HG02798 (cell line): ENCODE data around the gene TMEM100.

Experiments
- ATAC-seq: cut with Tn5 transposase; IDR thresholded peaks from one replicate; pipeline ENCODE4 v1.9.1; 2021; ENCODE audit warnings: mild to moderate bottlenecking; ENCODE audit not compliant: unreplicated experiment, poor library complexity

TMEM100 gene

GRCh38 chr17:55746466-55746865, 23.8 kb upstream of the TMEM100 start:
- ATAC-seq = no peak

- no peak for ATAC-seq
Observed at GRCh38 chr17:55745258-55745657, 22.6 kb upstream of the TMEM100 start.

- ATAC-seq = peak; percentile 32
Observed at GRCh38 chr17:55743103-55743679, 20.5 kb upstream of the TMEM100 start.

- ATAC-seq = peak; percentile 92
Observed at GRCh38 chr17:55742272-55743102, 19.8 kb upstream of the TMEM100 start.

GRCh38 chr17:55741356-55741700, 18.7 kb upstream of the TMEM100 start:
- no peak for ATAC-seq

DNA sequence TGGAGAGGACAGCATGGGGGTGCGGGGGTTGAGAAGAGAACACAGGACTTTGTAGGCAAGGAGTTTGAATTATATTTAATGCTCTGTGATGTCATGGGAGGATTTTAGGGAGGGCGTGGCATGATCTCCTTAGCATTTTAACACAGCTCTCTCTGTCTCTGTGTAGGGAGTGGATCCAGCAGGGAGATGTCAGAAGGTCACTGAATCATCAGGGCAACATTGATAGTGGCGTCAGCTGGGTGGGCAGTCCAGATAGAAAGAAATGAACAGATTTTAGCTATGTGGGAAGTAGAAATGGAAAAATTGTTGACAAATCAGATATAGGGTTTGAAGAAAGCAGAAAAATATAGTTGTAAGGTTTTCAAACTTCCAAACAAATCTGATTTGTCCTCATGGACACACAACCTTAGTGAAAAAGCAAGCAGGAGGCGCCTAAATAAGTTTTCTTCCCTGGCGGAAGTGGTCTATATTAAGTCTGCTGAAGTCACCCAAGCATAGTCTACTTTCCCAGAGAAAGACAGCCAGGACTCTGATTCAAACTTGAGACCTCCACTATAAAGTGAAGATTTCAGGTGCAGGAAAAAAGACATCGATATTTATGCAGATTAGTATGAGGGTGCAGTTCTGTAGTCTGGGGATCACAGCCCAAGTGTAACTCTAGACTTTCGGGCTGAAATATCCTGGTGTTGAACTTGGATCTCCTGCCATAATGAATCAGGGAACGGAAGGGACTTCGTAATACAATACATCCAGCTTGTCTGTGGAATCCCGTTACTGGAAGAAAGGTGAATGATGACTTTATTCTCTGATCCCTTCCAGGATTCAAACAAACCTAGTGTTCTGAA, 18.1 kb upstream of the TMEM100 start:
- no peak for ATAC-seq

DNA sequence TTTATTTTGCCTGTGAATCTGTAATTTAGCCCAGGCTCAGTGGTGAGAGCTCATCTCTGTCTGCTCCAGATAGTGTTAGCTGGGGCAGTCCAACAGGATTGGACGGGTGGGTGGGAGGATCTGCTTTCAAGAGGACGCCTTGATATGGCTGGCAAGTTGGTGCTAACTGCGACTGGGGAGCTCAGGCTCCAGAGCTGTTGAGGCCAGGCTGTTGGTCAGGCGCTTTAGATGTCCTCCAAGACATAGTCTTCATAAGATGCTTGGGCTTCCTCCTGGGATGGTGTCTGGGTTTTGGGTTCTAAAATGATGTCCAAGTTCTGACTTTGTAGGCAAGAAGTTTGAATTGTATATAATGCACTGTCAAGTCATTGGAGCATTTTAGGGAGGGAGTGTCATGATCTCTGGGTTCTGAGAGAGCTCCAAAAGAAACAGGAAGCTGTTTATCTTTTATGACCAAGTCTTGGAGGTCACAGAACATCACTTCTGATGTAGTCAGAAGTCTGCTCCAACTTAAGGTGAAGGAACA, 15.4 kb upstream of the TMEM100 start:
- ATAC-seq = no peak

- peak; percentile 65 for ATAC-seq
Observed at GRCh38 chr17:55735731-55736405, 13.2 kb upstream of the TMEM100 start.

- no peak for ATAC-seq
Observed at GRCh38 chr17:55734128-55734781, 11.6 kb upstream of the TMEM100 start.

- no peak for ATAC-seq
Observed at GRCh38 chr17:55731586-55732250, 9.1 kb upstream of the TMEM100 start.

- no peak for ATAC-seq
Observed at GRCh38 chr17:55730808-55731207, 8.1 kb upstream of the TMEM100 start.

GRCh38 chr17:55730380-55730779, 7.7 kb upstream of the TMEM100 start:
- ATAC-seq = no peak

DNA sequence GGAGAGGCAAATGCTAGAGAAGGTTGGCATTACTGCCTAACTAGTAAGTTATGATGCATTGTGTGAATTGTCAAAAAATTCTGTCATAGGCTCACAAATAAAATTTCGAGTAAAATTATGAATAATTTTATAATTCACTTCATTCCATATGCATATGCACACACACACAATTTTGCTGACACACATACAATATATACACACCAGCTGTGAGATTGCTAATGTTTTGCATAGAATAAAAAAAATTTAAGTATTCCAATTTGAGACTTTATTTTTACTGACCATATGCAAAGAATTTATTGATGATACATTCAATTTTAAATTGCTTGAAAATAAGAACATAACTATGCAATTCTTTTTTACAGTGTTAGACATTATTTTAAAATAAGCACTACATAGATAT, 6.8 kb upstream of the TMEM100 start:
- ATAC-seq = no peak

DNA sequence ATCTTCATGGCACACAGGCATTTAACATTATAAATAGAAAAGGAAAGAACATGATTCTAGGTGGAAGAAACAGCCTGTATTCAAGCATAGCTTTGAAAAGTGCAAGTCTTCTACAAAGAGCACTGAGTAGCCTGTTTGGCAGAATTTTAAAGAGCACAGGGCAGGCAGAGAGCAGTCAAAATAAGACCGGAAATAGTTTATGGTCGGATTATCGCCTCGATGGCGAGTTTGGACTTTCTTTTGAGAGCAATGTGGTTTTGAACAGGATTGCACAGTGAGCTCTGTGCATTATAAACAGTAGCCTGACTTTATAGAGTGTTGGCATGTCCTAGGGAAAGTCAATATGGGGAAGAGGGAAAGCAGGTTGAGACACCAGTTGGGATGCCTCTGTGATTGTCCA, 6.2 kb upstream of the TMEM100 start:
- no peak for ATAC-seq

GRCh38 chr17:55728361-55728760, 5.7 kb upstream of the TMEM100 start:
- ATAC-seq = no peak

- no peak for ATAC-seq
Observed at GRCh38 chr17:55727920-55728319, 5.3 kb upstream of the TMEM100 start.

- ATAC-seq = no peak
Observed at GRCh38 chr17:55727275-55727674, 4.6 kb upstream of the TMEM100 start.

DNA sequence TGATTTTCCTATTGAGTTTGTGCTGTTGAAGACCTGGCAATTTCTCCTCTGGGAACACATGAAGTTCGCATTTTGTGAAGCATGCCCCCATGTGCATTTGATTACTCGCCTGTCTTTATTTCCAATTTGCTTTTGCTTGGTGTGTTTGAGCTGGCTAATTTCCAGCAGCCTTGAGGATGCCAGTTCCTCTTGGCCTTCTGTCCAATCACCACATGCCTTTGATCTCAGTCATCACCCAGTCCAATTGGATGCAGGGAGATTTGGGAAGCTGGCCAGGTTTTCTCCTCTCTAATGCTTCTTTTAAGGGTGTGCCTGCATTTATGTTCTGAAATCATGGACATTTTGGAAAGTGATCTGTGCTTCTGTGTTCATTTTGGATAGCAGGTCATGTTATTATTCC, 3.8 kb upstream of the TMEM100 start:
- ATAC-seq = no peak

DNA sequence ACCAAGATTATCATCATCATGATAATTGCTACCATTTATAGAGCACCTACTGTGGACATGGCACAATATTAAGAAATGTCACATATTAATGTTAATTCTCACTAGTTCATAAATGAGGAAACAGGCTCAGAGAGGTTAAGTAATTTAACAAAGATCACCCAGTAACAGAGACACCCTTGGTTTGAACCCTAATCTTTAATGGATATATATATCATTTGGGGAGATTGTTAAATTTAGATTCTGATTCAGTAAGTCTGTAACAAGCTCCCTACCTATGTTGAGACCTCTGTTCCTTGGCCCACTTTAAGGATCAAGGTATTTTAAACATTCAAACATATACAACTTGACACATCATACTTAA, 804 bp upstream of the TMEM100 start:
- no peak for ATAC-seq
